H9 (cell line): ENCODE measurements around the gene DENND1A. TPM values are rescaled to one million over a fixed set of nuclear protein-coding genes. Genes with fewer than 3 reads are reported as not detected.

Experiments used
- DNase-seq: peaks from one replicate; pipeline ENCODE4 v3.0.0-alpha.2; 2017
- H2AFZ ChIP-seq: one replicate; pipeline ENCODE4 v1.6.1; 2013; ENCODE audit warnings: mild to moderate bottlenecking, low read length, control low read depth, moderate library complexity
- H2AK5ac ChIP-seq: 2 replicates; pipeline ENCODE4 v1.6.1; 2013; ENCODE audit warnings: low read length, control low read depth, mixed read lengths; ENCODE audit not compliant: insufficient read length
- H2BK120ac ChIP-seq: one replicate; pipeline ENCODE4 v1.6.1; 2013; ENCODE audit warnings: low read depth, mild to moderate bottlenecking, low read length, control low read depth, inconsistent platforms; ENCODE audit not compliant: poor library complexity, severe bottlenecking
- H2BK12ac ChIP-seq: 2 replicates; pipeline ENCODE4 v1.6.1; 2013; ENCODE audit warnings: low read length, control low read depth, mixed read lengths, low read depth; ENCODE audit not compliant: insufficient read length
- H2BK15ac ChIP-seq: 2 replicates; pipeline ENCODE4 v1.6.1; 2013; ENCODE audit warnings: low read depth, low read length, control low read depth
- H2BK20ac ChIP-seq: one replicate; pipeline ENCODE4 v1.6.1; 2013; ENCODE audit warnings: low read depth, mild to moderate bottlenecking, low read length, control low read depth, inconsistent platforms; ENCODE audit not compliant: poor library complexity, severe bottlenecking
- H2BK5ac ChIP-seq: 2 replicates; pipeline ENCODE4 v1.6.1; 2013; ENCODE audit warnings: low read length, control low read depth, mixed read lengths; ENCODE audit not compliant: insufficient read length
- H3K14ac ChIP-seq: 2 replicates; pipeline ENCODE4 v1.6.1; 2013; ENCODE audit warnings: low read length, control low read depth; ENCODE audit not compliant: insufficient read depth
- H3K18ac ChIP-seq: 2 replicates; pipeline ENCODE4 v1.6.1; 2013; ENCODE audit warnings: low read depth, mild to moderate bottlenecking, mixed read lengths, low read length, control low read depth; ENCODE audit not compliant: insufficient read length
- H3K23ac ChIP-seq: 2 replicates; pipeline ENCODE4 v1.6.1; 2013; ENCODE audit warnings: low read length, control low read depth, mixed read lengths, low read depth; ENCODE audit not compliant: insufficient read length
- H3K23me2 ChIP-seq: 2 replicates; pipeline ENCODE4 v1.6.1; 2013; ENCODE audit warnings: low read depth, mild to moderate bottlenecking, mixed read lengths, low read length, control low read depth; ENCODE audit not compliant: insufficient read length, poor library complexity, severe bottlenecking
- H3K27ac ChIP-seq: 2 replicates; pipeline ENCODE4 v1.5.1; 2013; ENCODE audit warnings: low read length, control low read depth, mixed read lengths, low read depth; ENCODE audit not compliant: insufficient read length
- H3K27me3 ChIP-seq: 2 replicates; pipeline ENCODE4 v1.6.1; 2013; ENCODE audit warnings: low read length, control low read depth, inconsistent platforms; ENCODE audit not compliant: insufficient read depth
- H3K4ac ChIP-seq: 2 replicates; pipeline ENCODE4 v1.6.1; 2013; ENCODE audit warnings: low read depth, mild to moderate bottlenecking, control low read depth, inconsistent platforms, low read length, moderate library complexity
- H3K4me1 ChIP-seq: 2 replicates; pipeline ENCODE4 v1.6.1; 2013; ENCODE audit warnings: low read length, control low read depth, inconsistent platforms; ENCODE audit not compliant: insufficient read depth
- H3K4me2 ChIP-seq: 2 replicates; pipeline ENCODE4 v1.6.1; 2013; ENCODE audit warnings: low read length, control low read depth, mixed read lengths; ENCODE audit not compliant: insufficient read length, insufficient read depth
- H3K56ac ChIP-seq: 2 replicates; pipeline ENCODE4 v1.6.1; 2013; ENCODE audit warnings: low read depth, mild to moderate bottlenecking, mixed read lengths, low read length, control low read depth; ENCODE audit not compliant: insufficient read length
- H3K79me1 ChIP-seq: 2 replicates; pipeline ENCODE4 v1.6.1; 2013; ENCODE audit warnings: low read depth, mild to moderate bottlenecking, moderate library complexity, low read length, control low read depth, inconsistent platforms; ENCODE audit not compliant: insufficient read depth, poor library complexity, severe bottlenecking
- H3K79me2 ChIP-seq: 2 replicates; pipeline ENCODE4 v1.6.1; 2013; ENCODE audit warnings: low read length, control low read depth, inconsistent platforms; ENCODE audit not compliant: insufficient read depth
- H3K9ac ChIP-seq: 2 replicates; pipeline ENCODE4 v1.6.1; 2013; ENCODE audit warnings: low read length, control low read depth, mixed read lengths; ENCODE audit not compliant: insufficient read length; ENCODE audit errors: extremely low read depth
- H3K9me3 ChIP-seq: one replicate; pipeline ENCODE4 v1.6.1; 2013; ENCODE audit warnings: low read depth, low read length, inconsistent platforms; ENCODE audit not compliant: control insufficient read depth
- H3T11ph ChIP-seq: one replicate; pipeline ENCODE4 v1.6.1; 2013; ENCODE audit warnings: mild to moderate bottlenecking, low read length, control low read depth, inconsistent platforms
- H4K20me1 ChIP-seq: one replicate; pipeline ENCODE4 v1.6.1; 2013; ENCODE audit not compliant: control insufficient read depth, insufficient read length, insufficient read depth
- H4K5ac ChIP-seq: 2 replicates; pipeline ENCODE4 v1.6.1; 2013; ENCODE audit warnings: low read depth, mild to moderate bottlenecking, mixed read lengths, low read length, control low read depth; ENCODE audit not compliant: insufficient read length
- H4K8ac ChIP-seq: replicated peaks from 2 replicates; pipeline ENCODE4 v1.6.1; 2013; ENCODE audit warnings: low read length, control low read depth, mixed read lengths, low read depth; ENCODE audit not compliant: insufficient read length
- H4K91ac ChIP-seq: 2 replicates; pipeline ENCODE4 v1.6.1; 2013; ENCODE audit warnings: low read depth, mild to moderate bottlenecking, moderate library complexity, mixed read lengths, low read length, control low read depth; ENCODE audit not compliant: insufficient read length
- H3K27ac Mint-ChIP-seq, 3 experiments: 2 replicates in 2 of 3; 3 replicates in 1 of 3; pipeline ENCODE4 v1.8.0; 2020 to 2021; ENCODE audit warnings: mixed read lengths in 3 of 3, mild to moderate bottlenecking in 1 of 3, moderate library complexity in 1 of 3
- H3K27me3 Mint-ChIP-seq: 2 replicates; pipeline ENCODE4 v1.8.0; 2021; ENCODE audit warnings: low read depth, mild to moderate bottlenecking, moderate library complexity, mixed read lengths
- H3K36me3 Mint-ChIP-seq, 3 experiments: 2 replicates in 2 of 3; 3 replicates in 1 of 3; pipeline ENCODE4 v1.8.0; 2020 to 2021; ENCODE audit warnings: low read depth in 3 of 3, mixed read lengths in 3 of 3; ENCODE audit not compliant: insufficient read depth in 1 of 3
- H3K4me1 Mint-ChIP-seq, 2 experiments: 2 replicates each; pipeline ENCODE4 v1.8.0; 2020; ENCODE audit warnings: mixed read lengths in 2 of 2
- H3K4me3 Mint-ChIP-seq, 2 experiments: 2 replicates in 1 of 2; 3 replicates in 1 of 2; pipeline ENCODE4 v1.8.0; 2020 to 2021; ENCODE audit warnings: mild to moderate bottlenecking in 2 of 2, mixed read lengths in 2 of 2, moderate library complexity in 1 of 2
- H3K9me3 Mint-ChIP-seq, 2 experiments: 2 replicates in 1 of 2; 3 replicates in 1 of 2; pipeline ENCODE4 v1.8.0; 2020; ENCODE audit warnings: mild to moderate bottlenecking in 2 of 2, mixed read lengths in 2 of 2, moderate library complexity in 1 of 2
- CTCF ChIP-seq: fragments of 200-600 bp; sonication (generic); conservative IDR thresholded peaks from 3 replicates; pipeline ENCODE4 v1.8.0; 2021; ENCODE audit warnings: antibody characterized with exemption, mild to moderate bottlenecking
- WGBS: extraction: QIAGEN DNeasy Blood & Tissue Kit; methylation state at CpG from one replicate; pipeline ENCODE4 v1.1.7; 2013; ENCODE audit warnings: missing lambda C conversion rate, low lambda C conversion rate, mixed read lengths; ENCODE audit not compliant: insufficient read length; ENCODE audit errors: extremely low coverage; 5-methylcytosine and 5-hydroxymethylcytosine counted together
- total RNA-seq: library from RNA; stranded (reverse); gene quantifications from 2 replicates; pipeline ENCODE4 v1.2.1, GENCODE V29; 2021

DENND1A gene
- total RNA-seq, 1 experiment from 2014 or later = 20.4 TPM

GRCh38 chr9:123470991-123471770, 458.7 kb downstream of the DENND1A start:
- no peak overlapping the region for H4K8ac ChIP-seq
- no peak for TF ChIP-seq CTCF
- no CpG with 5 or more reads among the region's 21 CpGs for WGBS

More at GRCh38 chr9:123470991-123471770, 458.7 kb downstream of the DENND1A start:
- no peak overlapping the region for H2BK12ac ChIP-seq
- H2BK15ac ChIP-seq = no peak overlapping the region
- Mint-ChIP-seq H3K9me3 (no peaks in the 10 kb centered on the region), H3K4me1 (peaks cover 30 to 32% of the 10 kb centered on the region in 2 experiments), H3K36me3 (no peaks in the 10 kb centered on the region; a peak in 1 of 7 replicates), H3K27me3 (peaks cover 5% of the 10 kb centered on the region; the same call in 1 of the 2 replicates), H3K27ac (no peak overlapping the region), H3K4me3 (no peak overlapping the region)
- no peaks in the 10 kb centered on the region for H3K79me2 ChIP-seq
- H2AK5ac ChIP-seq = no peak overlapping the region
- H2BK20ac ChIP-seq = no peak overlapping the region
- no peak overlapping the region for H3K27ac ChIP-seq
- H3K9ac ChIP-seq = no peak overlapping the region
- no peaks in the 10 kb centered on the region for H3K9me3 ChIP-seq
- H3K4ac ChIP-seq = no peak overlapping the region
- no peak overlapping the region for H4K91ac ChIP-seq
- no peak overlapping the region for H3K23ac ChIP-seq
- DNase-seq = no peak
- H2AFZ ChIP-seq = no peak overlapping the region
- no peak overlapping the region for H3K56ac ChIP-seq
- H3T11ph ChIP-seq = no peak overlapping the region
- H4K20me1 ChIP-seq = no peaks in the 10 kb centered on the region
- no peaks in the 10 kb centered on the region for H3K23me2 ChIP-seq
- H3K27me3 ChIP-seq = no peaks in the 10 kb centered on the region
- no peak overlapping the region for H3K18ac ChIP-seq
- H4K5ac ChIP-seq = no peak overlapping the region
- no peak overlapping the region for H3K14ac ChIP-seq
- no peak overlapping the region for H2BK120ac ChIP-seq
- no peaks in the 10 kb centered on the region for H3K79me1 ChIP-seq
- no peak overlapping the region for H2BK5ac ChIP-seq
- no peaks in the 10 kb centered on the region for H3K4me1 ChIP-seq
- H3K4me2 ChIP-seq = no peak overlapping the region
